Cardiac septum (tissue), 1 donor: Measurements from ENCODE around the gene PSTPIP1. TPM values are rescaled to one million over a fixed set of nuclear protein-coding genes. Genes with fewer than 3 reads are reported as not detected.

Experiments
- DNase-seq: peaks from one replicate; pipeline ENCODE4 v3.0.0-alpha.2; 2020; ENCODE audit warnings: low spot score
- intact Hi-C: fragments of 100-400 bp; cut with DNase I; formaldehyde crosslinking; loops from one replicate; pipeline ENCODE4 v1.14.0; 2022
- total RNA-seq: library from RNA; stranded (reverse); fragmentation: NEBNext Ultra II Directional; extraction: Animal tissue kit (Norgen Biotek cat#: 25700); gene quantifications from one replicate; pipeline ENCODE4 v1.2.1, GENCODE V29; 2021
- donor health status: DM: no; HTN: no; CAD: no.

The PSTPIP1 gene
- total RNA-seq, 1 donor from 2014 or later: 2.7 TPM

GRCh38 chr15:77083381-77084160, 88.6 kb downstream of the PSTPIP1 start:
- DNase-seq: peak; percentile 92
- intact Hi-C loops: no loop called here

- DNase-seq: no peak
- intact Hi-C loops: no loop called here
Measured at GRCh38 chr15:77084436-77084835, 89.5 kb downstream of the PSTPIP1 start.

- intact Hi-C loops: no loop called here
- no peak for DNase-seq
Measured at GRCh38 chr15:77085297-77085696, 90.4 kb downstream of the PSTPIP1 start.

Other genes with a start within 250 kb of the PSTPIP1 start
- gene SCAPER, start 89.8 kb upstream of the PSTPIP1 start, total RNA-seq: 31.9 TPM
- 30.3 TPM for gene RCN2, start 63.4 kb upstream of the PSTPIP1 start, total RNA-seq
- 101 TPM for gene TSPAN3, start 76.0 kb downstream of the PSTPIP1 start, total RNA-seq